Caco-2 (cell line): ENCODE data around the gene SEMG2. TPM values are rescaled to one million over a fixed set of nuclear protein-coding genes. Genes with fewer than 3 reads are reported as not detected.

Experiments
- BruUV-seq: library from RNA; stranded (reverse); fragments of 400-500 nt; replicated peaks from 2 replicates; lab custom pipeline; 2021; lab: Mats Ljungman, UMichigan
- CTCF ChIA-PET: fragments of 300-600 bp; sonication (Branson Sonifier 250); formaldehyde crosslinking; loops from one replicate; lab custom pipeline; 2022; ENCODE audit warnings: antibody characterized with exemption; lab: Charles Lee
- POLR2A ChIA-PET: fragments of 300-600 bp; sonication (Branson Sonifier 250); formaldehyde crosslinking; loops from one replicate; lab custom pipeline; 2022; ENCODE audit warnings: antibody characterized with exemption; lab: Charles Lee
- DNase-seq, 2 experiments: peaks; one replicate each; pipeline versions ENCODE4 v3.0.0 to v3.0.0-alpha.2; 2020 to 2022
- H3K27me3 ChIP-seq: replicated peaks from 2 replicates; pipeline ENCODE4 v1.6.0; 2011; ENCODE audit warnings: low read length; ENCODE audit not compliant: control insufficient read depth, insufficient read depth
- H3K36me3 ChIP-seq: 2 replicates; pipeline ENCODE4 v1.5.1; 2011; ENCODE audit warnings: low read length; ENCODE audit not compliant: control insufficient read depth, insufficient read depth
- H3K4me1 ChIP-seq: fragments of 250-450 bp; sonication (Bioruptor Pico); 2 replicates; pipeline ENCODE4 v1.5.1; 2020; ENCODE audit warnings: mild to moderate bottlenecking
- H3K4me3 ChIP-seq: 2 replicates; pipeline ENCODE4 v1.5.1; 2011; ENCODE audit warnings: low read depth, mild to moderate bottlenecking, control low read depth, low read length
- H3K9me3 ChIP-seq: fragments of 250-450 bp; sonication (Bioruptor Pico); 2 replicates; pipeline ENCODE4 v1.5.1; 2020; ENCODE audit warnings: mild to moderate bottlenecking, moderate library complexity
- H3K27ac Mint-ChIP-seq: one replicate; pipeline ENCODE4 v1.8.0; 2022; ENCODE audit warnings: mixed read lengths; ENCODE audit not compliant: unreplicated experiment
- H3K27me3 Mint-ChIP-seq: one replicate; pipeline ENCODE4 v1.8.0; 2022; ENCODE audit warnings: mixed read lengths; ENCODE audit not compliant: insufficient read depth, unreplicated experiment
- H3K36me3 Mint-ChIP-seq: one replicate; pipeline ENCODE4 v1.8.0; 2022; ENCODE audit warnings: mild to moderate bottlenecking, mixed read lengths; ENCODE audit not compliant: insufficient read depth, unreplicated experiment
- H3K4me1 Mint-ChIP-seq: one replicate; pipeline ENCODE4 v1.8.0; 2022; ENCODE audit warnings: low read depth, mixed read lengths; ENCODE audit not compliant: unreplicated experiment
- H3K4me3 Mint-ChIP-seq: one replicate; pipeline ENCODE4 v1.8.0; 2022; ENCODE audit warnings: mild to moderate bottlenecking, moderate library complexity, mixed read lengths; ENCODE audit not compliant: unreplicated experiment
- H3K9me3 Mint-ChIP-seq: one replicate; pipeline ENCODE4 v1.8.0; 2022; ENCODE audit warnings: mixed read lengths; ENCODE audit not compliant: unreplicated experiment
- CTCF ChIP-seq, 2 experiments: fragments of 200-600 bp in 1 of 2; IDR thresholded peaks; 1 replicate in 1 of 2; 2 replicates in 1 of 2; pipeline versions ENCODE4 v1.5.1 to v1.8.0; 2011 to 2022; ENCODE audit warnings: antibody characterized with exemption in 1 of 2, control low read depth in 1 of 2, inconsistent platforms in 1 of 2, low read depth in 1 of 2, low read length in 1 of 2, mild to moderate bottlenecking in 1 of 2, moderate library complexity in 1 of 2; ENCODE audit not compliant: insufficient read depth in 1 of 2, severe bottlenecking in 1 of 2, unreplicated experiment in 1 of 2
- intact Hi-C: fragments of 100-400 bp; cut with micrococcal nuclease; formaldehyde crosslinking; loops from one replicate; pipeline ENCODE4 v1.10.0; 2022; ENCODE audit not compliant: unreplicated experiment
- total RNA-seq: library from RNA; stranded (reverse); gene quantifications from 2 replicates; pipeline ENCODE4 v1.2.3, GENCODE V29; 2022

The SEMG2 gene
- total RNA-seq, 1 experiment from 2014 or later = not detected

GRCh38 chr20:45206725-45207124 is 14.4 kb upstream of the SEMG2 start, which contains the start of gene SEMG1:
Gene SEMG1, plus strand, starts transcription at chr20:45207033. Its CDS starts 21 bp downstream, at chr20:45207054.
- DNase-seq = no peak
- H3K36me3 ChIP-seq = no peaks in the 10 kb centered on the region
- no peak within 1 kb of the TSS for H3K4me3 Mint-ChIP-seq
- H3K4me3 ChIP-seq = no peak within 1 kb of the TSS
- H3K27ac Mint-ChIP-seq = no peak within 1 kb of the TSS
- no peaks in the 10 kb centered on the region for H3K4me1 ChIP-seq
- ChIA-PET CTCF (interaction anchor here (0.6 kb wide), 1 partner anchor 194 kb away, joined by 3 read pairs; no protein-coding TSS in a partner anchor), POLR2A (no interaction called here)
- H3K9me3 ChIP-seq = no peaks in the 10 kb centered on the region
- no peaks in the 10 kb centered on the region for H3K36me3 Mint-ChIP-seq
- H3K9me3 Mint-ChIP-seq = no peaks in the 10 kb centered on the region
- TF ChIP-seq CTCF (IDR thresholded peaks at IDR 0.05; ENCODE audit: insufficient read depth in 1 of 2, low read depth in 1 of 2, low read length in 1 of 2, severe bottlenecking in 1 of 2, unreplicated experiment in 1 of 2) = no peak
- H3K4me1 Mint-ChIP-seq = no peaks in the 10 kb centered on the region
- no peaks in the 10 kb centered on the region for H3K27me3 ChIP-seq
- intact Hi-C loops = no loop called here
- peaks cover 34% of the 10 kb centered on the region for H3K27me3 Mint-ChIP-seq
- BruUV-seq = no TSS peak

- Mint-ChIP-seq H3K36me3 (no peaks in the 10 kb centered on the region), H3K4me3 (no peak overlapping the region), H3K27me3 (peaks cover 40% of the 10 kb centered on the region), H3K27ac (no peak overlapping the region), H3K9me3 (no peaks in the 10 kb centered on the region), H3K4me1 (no peaks in the 10 kb centered on the region)
- H3K4me3 ChIP-seq = no peak overlapping the region
- intact Hi-C loops = no loop called here
- no peak for DNase-seq
- no peaks in the 10 kb centered on the region for H3K36me3 ChIP-seq
- no peak for TF ChIP-seq CTCF (IDR thresholded peaks at IDR 0.05; ENCODE audit: insufficient read depth in 1 of 2, low read depth in 1 of 2, low read length in 1 of 2, severe bottlenecking in 1 of 2, unreplicated experiment in 1 of 2)
- BruUV-seq = no TSS peak
- POLR2A ChIA-PET = no interaction called here
- CTCF ChIA-PET = interaction anchor here (0.5 kb wide), 1 partner anchor 84 kb away, joined by 3 read pairs; no protein-coding TSS in a partner anchor
- no peaks in the 10 kb centered on the region for H3K9me3 ChIP-seq
- no peaks in the 10 kb centered on the region for H3K4me1 ChIP-seq
- H3K27me3 ChIP-seq = no peaks in the 10 kb centered on the region
Measured at GRCh38 chr20:45209924-45210323, 11.2 kb upstream of the SEMG2 start.

GRCh38 chr20:45211569-45212474 is 9.4 kb upstream of the SEMG2 start:
- no peak for DNase-seq
- Mint-ChIP-seq H3K4me1 (no peaks in the 10 kb centered on the region), H3K9me3 (no peaks in the 10 kb centered on the region), H3K4me3 (no peak overlapping the region), H3K27ac (no peak overlapping the region), H3K36me3 (no peaks in the 10 kb centered on the region), H3K27me3 (peaks cover 33% of the 10 kb centered on the region)
- no peaks in the 10 kb centered on the region for H3K9me3 ChIP-seq
- no peaks in the 10 kb centered on the region for H3K36me3 ChIP-seq
- ChIA-PET POLR2A (no interaction called here), CTCF (no interaction called here)
- intact Hi-C loops = no loop called here
- no peak overlapping the region for H3K4me3 ChIP-seq
- no peaks in the 10 kb centered on the region for H3K27me3 ChIP-seq
- TF ChIP-seq CTCF (IDR thresholded peaks at IDR 0.05; ENCODE audit: insufficient read depth in 1 of 2, low read depth in 1 of 2, low read length in 1 of 2, severe bottlenecking in 1 of 2, unreplicated experiment in 1 of 2) = no peak
- H3K4me1 ChIP-seq = no peaks in the 10 kb centered on the region
- BruUV-seq = no TSS peak
